Rectal smooth muscle tissue (tissue), 1 donor: Measurements from ENCODE around the gene ZNF618.

Experiments
- H3K27ac ChIP-seq: one replicate; pipeline ENCODE4 v1.7.0; 2013; ENCODE audit warnings: low read depth, low read length, inconsistent platforms
- H3K27me3 ChIP-seq: one replicate; pipeline ENCODE4 v1.7.0; 2013; ENCODE audit warnings: low read length; ENCODE audit not compliant: control insufficient read depth, insufficient read depth
- H3K36me3 ChIP-seq: one replicate; pipeline ENCODE4 v1.7.0; 2013; ENCODE audit warnings: low read length; ENCODE audit not compliant: control insufficient read depth, insufficient read depth
- H3K4me1 ChIP-seq: one replicate; pipeline ENCODE4 v1.7.0; 2013; ENCODE audit warnings: low read length; ENCODE audit not compliant: control insufficient read depth, insufficient read depth
- H3K4me3 ChIP-seq: one replicate; pipeline ENCODE4 v1.7.0; 2013; ENCODE audit warnings: low read length
- H3K9ac ChIP-seq: one replicate; pipeline ENCODE4 v1.7.0; 2013; ENCODE audit warnings: low read length

The ZNF618 gene

DNA sequence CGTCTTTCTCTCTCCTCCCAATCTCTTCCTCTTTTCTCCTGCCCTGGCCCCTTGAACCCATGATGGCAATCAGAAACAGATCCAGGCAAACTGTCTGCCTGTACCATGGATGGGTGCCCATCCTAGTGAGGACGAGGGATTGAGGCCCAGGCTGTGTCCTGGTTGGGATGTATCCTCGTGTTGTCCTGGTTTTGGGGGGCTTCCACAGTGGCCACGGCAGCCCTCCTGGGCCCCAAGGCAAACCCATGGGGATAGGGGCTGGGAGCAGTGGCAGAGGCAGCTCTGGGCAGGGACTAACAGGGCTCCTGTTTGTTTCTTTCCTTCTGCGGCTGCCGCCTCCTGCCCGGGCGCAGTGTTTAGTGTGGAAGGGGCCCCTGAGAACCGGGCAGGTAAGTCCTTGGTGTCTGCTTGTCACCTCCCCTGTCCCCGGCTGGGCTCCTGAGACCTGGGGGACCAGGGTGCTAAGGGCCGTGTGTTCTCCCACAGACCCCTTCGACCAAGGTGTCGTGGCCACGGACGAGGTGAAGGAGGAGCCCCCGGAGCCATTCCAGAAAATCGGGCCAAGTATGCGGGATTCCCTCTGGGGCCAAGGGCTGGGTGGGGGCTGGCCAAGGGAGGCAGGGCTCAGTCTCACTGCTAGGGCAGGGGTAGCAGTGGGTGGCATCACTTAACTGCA lies 132.0 kb downstream of the ZNF618 start:
- Histone ChIP-seq H3K27me3 (no peaks in the 10 kb centered on the region), H3K9ac (no peak overlapping the region), H3K4me1 (no peaks in the 10 kb centered on the region), H3K27ac (no peak overlapping the region), H3K36me3 (no peaks in the 10 kb centered on the region), H3K4me3 (no peak overlapping the region)

DNA sequence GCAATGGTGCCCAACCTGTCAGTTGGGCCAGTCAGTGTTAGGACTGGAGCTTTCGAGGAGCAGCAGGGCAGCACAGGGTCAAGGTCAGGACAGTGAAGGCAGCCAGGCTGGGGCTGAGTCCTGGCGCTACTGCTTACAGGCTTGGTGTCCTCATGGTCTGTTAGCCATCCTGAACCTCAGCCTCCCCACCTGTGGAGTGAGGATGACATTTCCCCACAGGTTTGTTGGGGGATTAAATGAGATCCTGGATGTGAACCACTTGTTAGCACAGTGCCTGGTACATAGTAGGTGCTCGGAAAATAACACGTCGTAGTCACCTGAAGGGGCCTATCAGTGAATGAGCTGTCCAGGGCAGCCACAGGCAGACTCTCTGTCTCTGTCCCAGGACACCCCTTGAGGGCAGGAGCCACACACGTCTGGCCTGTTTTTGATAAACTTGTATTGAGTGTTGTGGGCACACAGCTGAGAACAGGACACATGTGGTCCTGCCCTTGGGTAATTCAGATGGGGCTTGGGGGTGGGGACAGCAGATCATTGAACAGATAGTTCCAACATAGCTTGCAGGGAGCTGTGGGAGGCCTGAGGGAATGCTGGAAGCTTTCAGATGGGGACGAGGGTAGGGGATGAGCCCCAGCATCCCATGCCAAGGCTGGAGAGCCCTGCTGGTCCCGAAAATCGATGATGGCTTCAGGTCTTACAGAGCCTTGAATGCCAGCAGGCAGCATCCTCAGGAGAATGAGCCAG lies 132.7 kb downstream of the ZNF618 start:
- Histone ChIP-seq H3K4me3 (no peak overlapping the region), H3K9ac (no peak overlapping the region), H3K36me3 (no peaks in the 10 kb centered on the region), H3K27ac (no peak overlapping the region), H3K4me1 (no peaks in the 10 kb centered on the region), H3K27me3 (no peaks in the 10 kb centered on the region)

DNA sequence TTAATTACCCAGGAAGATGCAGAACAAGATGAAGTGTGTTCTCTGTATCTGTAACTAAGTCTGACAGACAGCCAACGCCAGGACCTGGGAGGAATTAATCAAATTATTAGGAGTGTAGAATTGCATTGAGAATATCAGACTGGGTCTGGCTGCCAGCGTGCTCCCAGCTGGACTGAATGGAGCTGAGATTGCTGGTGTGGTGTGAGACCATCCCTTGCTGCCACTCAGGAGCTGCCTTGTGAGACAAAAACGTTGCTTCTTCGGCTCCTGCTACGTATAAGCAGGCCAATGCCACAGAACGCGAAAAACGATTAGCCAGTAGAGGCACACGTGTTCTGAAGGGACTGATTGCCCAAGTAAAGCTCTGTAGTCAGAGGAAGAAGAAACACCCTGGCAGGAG lies 135.2 kb downstream of the ZNF618 start:
- H3K36me3 ChIP-seq, result no peaks in the 10 kb centered on the region
- no peak overlapping the region for H3K27ac ChIP-seq
- H3K27me3 ChIP-seq, result no peaks in the 10 kb centered on the region
- H3K9ac ChIP-seq, result no peak overlapping the region
- H3K4me1 ChIP-seq, result no peaks in the 10 kb centered on the region
- H3K4me3 ChIP-seq, result no peak overlapping the region

DNA sequence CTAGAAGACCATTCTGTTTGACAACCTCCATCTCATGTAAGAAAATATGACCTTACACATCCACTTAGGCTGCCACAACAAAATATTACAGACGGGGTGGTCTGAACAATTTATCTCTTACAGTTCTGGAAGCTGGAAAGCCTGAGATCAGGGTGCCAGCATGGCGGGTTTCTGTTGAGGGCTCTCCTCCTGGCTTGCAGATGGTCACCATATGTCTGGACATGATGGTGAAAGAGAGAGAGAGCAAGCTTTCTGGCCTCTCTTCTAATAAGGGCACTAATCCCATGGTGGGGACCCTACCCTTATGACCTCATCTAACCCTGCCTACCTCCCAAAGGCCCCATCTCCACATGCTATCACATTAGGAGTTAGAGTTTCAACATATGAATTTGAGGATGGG lies 136.0 kb downstream of the ZNF618 start:
- Histone ChIP-seq H3K27me3 (no peaks in the 10 kb centered on the region), H3K9ac (no peak overlapping the region), H3K27ac (no peak overlapping the region), H3K4me3 (no peak overlapping the region), H3K36me3 (peaks cover under 1% of the 10 kb centered on the region), H3K4me1 (no peaks in the 10 kb centered on the region)

DNA sequence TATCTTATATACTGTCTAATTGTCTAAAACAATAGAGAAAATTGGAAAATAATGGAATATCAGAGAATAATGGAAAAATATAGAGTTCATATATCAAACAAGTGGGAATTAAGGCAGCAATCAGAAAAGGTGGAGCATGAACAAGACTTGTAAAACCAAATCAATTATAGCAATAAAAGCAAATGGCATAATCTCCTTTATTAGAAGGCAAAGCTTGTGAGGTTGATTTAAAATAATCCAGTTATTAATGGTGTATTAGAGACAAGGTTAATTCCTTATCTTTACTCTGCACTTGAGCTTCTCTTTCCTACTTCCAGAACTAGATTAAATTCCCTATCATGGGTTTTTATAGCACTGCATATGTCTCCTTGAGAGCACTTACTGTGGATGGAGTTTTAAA lies 137.9 kb downstream of the ZNF618 start:
- Histone ChIP-seq H3K4me3 (no peak overlapping the region), H3K9ac (no peak overlapping the region), H3K27me3 (no peaks in the 10 kb centered on the region), H3K4me1 (no peaks in the 10 kb centered on the region), H3K27ac (no peak overlapping the region), H3K36me3 (peaks cover 5% of the 10 kb centered on the region)

DNA sequence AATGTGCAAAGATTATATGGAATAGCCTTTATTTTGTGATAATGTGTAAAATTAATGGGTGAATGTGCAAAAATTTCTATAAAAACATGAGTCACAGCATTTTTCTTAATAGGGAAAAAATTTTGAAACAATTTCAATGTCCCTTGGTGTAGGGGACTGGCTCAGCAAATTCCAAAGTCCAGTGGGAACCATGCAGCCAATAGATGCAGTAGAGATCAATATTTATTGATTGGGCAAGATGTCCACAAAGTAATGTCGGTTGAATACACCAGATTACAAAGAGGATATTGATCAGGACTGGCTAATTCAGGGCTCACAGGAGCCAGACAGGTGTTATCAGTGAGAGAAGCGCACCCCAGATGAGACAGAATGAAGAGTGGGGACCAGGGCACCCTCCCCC lies 139.5 kb downstream of the ZNF618 start:
- H3K4me1 ChIP-seq, result no peaks in the 10 kb centered on the region
- H3K4me3 ChIP-seq, result no peak overlapping the region
- no peak overlapping the region for H3K9ac ChIP-seq
- no peak overlapping the region for H3K27ac ChIP-seq
- H3K27me3 ChIP-seq, result no peaks in the 10 kb centered on the region
- H3K36me3 ChIP-seq, result peaks cover 5% of the 10 kb centered on the region

DNA sequence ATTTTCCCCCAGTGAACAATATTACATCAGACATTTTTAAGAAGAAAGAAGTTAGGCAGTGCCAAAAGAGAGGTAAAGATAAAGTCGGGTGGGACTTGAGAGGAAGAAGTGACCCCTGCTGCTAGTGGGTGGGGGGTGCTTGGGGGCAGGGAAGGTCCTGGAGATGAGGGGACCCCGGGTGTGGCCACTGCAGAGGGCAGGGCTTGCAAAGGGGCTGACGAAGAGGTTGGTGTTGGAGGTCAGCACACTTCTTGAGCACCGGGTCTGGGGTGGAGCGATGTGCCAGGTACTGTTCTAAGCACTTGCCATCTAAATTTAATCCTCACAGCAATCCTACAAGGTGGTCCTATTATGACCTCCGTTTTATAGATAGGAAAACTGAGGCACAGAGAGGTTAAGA lies 140.0 kb downstream of the ZNF618 start:
- no peak overlapping the region for H3K4me3 ChIP-seq
- H3K27me3 ChIP-seq, result no peaks in the 10 kb centered on the region
- no peaks in the 10 kb centered on the region for H3K4me1 ChIP-seq
- no peak overlapping the region for H3K9ac ChIP-seq
- H3K27ac ChIP-seq, result no peak overlapping the region
- H3K36me3 ChIP-seq, result peaks cover 5% of the 10 kb centered on the region

DNA sequence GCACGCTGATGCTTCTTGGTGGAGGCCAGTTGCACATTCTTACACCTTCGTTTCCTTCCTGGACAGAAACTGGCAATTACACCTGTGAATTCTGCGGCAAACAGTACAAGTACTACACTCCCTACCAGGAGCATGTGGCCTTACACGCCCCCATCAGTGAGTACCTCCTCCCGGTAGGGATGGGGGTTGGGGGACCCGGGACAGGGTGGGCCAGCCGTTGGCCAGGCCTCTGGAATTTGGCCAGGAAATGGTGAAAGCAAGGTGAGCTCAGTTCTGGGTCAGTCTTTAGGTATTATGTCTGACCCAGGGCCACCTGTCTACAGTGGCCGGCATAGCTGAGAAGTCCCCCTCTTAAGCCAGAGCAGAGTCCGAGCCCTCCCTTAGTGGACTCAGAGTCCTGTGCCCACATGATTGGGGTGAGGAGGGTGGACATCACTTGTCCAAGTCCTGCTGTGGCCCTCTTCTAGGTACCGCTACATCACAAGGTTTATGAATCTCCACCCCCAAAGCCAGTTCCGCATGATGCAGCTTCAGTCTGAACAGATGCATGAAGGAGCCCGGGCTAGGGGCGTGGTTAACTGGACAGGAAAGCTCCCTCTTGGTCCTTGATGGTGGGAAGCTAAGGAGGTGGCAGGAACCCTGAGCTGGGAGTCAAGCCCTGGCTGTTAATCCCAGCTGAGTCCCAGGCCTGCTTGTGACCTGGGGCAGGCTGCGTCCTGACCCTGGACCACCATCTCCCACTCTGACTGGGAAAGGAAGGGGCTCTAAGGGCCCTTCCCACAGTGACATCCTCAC lies 140.7 kb downstream of the ZNF618 start:
- Histone ChIP-seq H3K36me3 (peaks cover 5% of the 10 kb centered on the region), H3K4me1 (no peaks in the 10 kb centered on the region), H3K27me3 (no peaks in the 10 kb centered on the region), H3K4me3 (no peak overlapping the region), H3K27ac (no peak overlapping the region), H3K9ac (no peak overlapping the region)

DNA sequence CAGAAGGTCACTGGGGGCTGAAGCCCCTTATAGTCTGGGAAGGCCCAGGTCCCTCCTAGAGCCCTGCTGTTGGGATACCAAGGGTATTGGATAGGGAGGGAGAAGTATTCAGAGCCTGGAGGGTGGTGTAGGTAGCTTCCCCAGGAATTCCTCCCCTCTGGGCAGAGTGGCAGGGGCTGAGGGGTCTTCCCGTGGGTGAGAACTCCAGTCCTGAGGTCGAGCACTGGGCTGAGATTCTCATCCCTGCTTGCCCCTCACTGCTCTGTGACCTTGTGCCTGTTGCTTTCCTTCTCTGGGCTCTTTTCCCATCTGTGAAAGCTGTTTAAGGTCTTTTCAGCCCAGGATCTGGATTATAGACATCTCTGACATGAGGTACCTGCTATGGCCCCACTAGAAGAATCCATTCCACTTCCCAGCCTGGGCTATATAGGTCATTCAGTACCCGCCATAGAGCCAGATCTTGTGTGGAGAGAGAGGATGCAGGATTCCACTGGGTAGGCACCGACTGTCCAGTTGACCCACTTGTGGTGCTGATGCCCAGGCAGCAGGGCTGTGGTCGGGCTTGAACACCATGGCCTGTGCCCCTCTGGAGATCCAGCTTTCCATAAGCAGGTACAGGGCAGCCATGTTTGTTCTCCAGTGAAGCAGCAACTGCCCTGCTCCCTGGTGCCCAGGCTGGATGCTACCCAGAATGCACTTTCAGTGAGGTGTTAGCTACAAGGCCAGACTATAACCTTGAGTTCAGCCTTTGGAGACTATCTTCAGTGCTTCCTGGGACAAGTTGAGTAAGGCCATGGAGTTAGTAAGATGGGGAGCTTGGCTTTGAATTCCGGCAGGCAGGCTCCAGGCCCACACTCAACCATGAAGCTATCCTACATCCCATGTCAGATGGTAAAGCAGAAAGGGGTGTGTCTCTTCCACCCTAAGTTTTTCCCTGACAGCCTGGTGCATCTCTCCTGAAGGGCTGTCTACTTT lies 141.9 kb downstream of the ZNF618 start:
- H3K27me3 ChIP-seq, result no peaks in the 10 kb centered on the region
- H3K4me1 ChIP-seq, result no peaks in the 10 kb centered on the region
- no peak overlapping the region for H3K4me3 ChIP-seq
- H3K27ac ChIP-seq, result no peak overlapping the region
- H3K36me3 ChIP-seq, result peaks cover 5% of the 10 kb centered on the region
- no peak overlapping the region for H3K9ac ChIP-seq

DNA sequence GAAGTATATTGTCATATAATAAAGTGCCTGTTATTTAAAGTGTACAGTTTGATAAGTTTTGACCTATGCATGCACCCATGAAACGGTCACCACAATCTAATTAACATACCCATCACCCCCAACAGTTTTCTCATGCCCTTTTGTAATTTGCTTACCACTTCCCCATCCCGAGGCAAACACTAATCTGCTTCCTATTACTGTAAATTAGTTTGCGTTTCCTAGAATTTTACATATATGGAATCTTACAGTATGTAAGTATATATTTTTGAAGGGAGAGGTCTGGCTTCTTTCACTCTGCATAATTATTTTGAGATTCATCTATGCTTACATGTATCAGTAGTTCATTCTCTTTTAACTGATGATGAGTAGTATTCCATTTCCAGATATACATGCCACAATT lies 145.5 kb downstream of the ZNF618 start:
- Histone ChIP-seq H3K36me3 (peaks cover 5% of the 10 kb centered on the region), H3K4me3 (no peak overlapping the region)

DNA sequence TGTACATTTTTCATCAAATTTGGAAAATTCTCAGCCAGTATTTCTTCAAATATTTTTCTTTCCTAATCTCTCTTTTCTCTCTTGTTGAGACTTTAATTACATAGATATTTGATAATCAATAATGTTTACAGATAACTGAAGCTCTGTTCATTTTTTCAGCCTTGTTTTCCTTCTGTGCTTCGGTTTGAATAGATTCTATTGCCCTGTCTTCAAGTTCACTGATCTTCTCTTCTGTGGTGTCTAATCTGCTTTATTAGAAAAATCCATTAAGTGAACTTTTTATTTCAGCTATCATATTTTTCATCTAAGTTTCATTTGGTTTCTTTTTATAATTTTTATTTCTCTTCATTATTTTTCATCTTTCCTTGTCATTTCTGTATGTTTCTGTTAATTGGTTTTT lies 147.9 kb downstream of the ZNF618 start:
- H3K36me3 ChIP-seq, result no peaks in the 10 kb centered on the region
- no peak overlapping the region for H3K27ac ChIP-seq
- no peaks in the 10 kb centered on the region for H3K27me3 ChIP-seq
- no peaks in the 10 kb centered on the region for H3K4me1 ChIP-seq
- no peak overlapping the region for H3K9ac ChIP-seq
- H3K4me3 ChIP-seq, result no peak overlapping the region

More for the DNA sequence above, 145.5 kb downstream of the ZNF618 start:
- Histone ChIP-seq H3K4me1 (no peaks in the 10 kb centered on the region), H3K9ac (no peak overlapping the region), H3K27me3 (no peaks in the 10 kb centered on the region), H3K27ac (no peak overlapping the region)
